ENCODE measurements around the gene G6PC2.

Gene G6PC2

GRCh38 chr2:168904358-168904757 is 3.3 kb downstream of the G6PC2 start (continued):
- TF ChIP-seq ZNF138 (tag by site-specific recombination; IDR thresholded peaks at IDR 0.05; ENCODE audit: borderline replicate concordance) (no peak), ZFP41 (tag by site-specific recombination; IDR thresholded peaks at IDR 0.05; ENCODE audit: borderline replicate concordance) (no peak), ZBTB1 (tag by site-specific recombination; IDR thresholded peaks at IDR 0.05) (no peak), SP7 (tag by site-specific recombination; IDR thresholded peaks at IDR 0.05) (no peak), KLF7 (tag by site-specific recombination; IDR thresholded peaks at IDR 0.05; ENCODE audit: borderline replicate concordance) (no peak)

DNA sequence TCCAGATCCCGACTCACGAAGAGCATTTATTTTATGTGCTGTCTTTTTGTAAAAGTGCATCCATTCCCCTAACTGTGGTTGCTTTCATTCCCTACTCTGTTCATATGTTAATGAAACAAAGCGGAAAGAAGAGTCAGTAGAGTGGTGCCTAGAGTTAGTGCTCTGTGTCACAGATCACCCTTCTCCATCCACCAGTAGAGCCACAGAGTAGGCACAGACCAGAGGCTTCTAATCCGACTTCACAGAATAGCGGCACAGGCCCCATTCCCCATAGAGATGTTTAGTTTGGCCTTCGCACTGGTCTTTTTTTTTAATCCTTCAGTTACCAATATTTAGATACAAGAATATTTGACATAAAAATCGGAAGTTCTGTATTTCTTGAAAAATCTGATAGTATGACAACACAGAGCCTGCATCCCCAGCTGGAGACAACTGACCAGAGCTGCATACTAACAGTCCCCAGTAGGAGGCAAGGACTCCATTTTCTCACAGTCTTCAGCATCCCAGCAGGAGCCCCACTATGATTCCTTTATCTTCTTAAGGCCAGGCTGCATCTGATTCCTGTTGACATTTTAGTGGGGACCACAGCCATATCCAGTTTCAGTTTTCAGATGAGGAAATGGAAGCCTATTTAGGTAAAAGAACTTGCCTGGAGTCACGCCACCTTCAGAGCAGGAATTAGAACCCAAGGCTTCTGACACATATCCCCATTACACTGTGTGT is 7.0 kb downstream of the G6PC2 start:
- no peaks in the 10 kb centered on the region for H3K36me3 ChIP-seq (ENCODE audit: control insufficient read depth in 2 of 2, insufficient read depth in 1 of 2, low read length in 2 of 2)
- ChIA-PET CTCF (interaction anchor here (0.6 kb wide), 1 partner anchor 366 kb away, joined by 4 read pairs; no protein-coding TSS in a partner anchor), POLR2A (no interaction called here)
- TF ChIP-seq ZNF133 (tag by site-specific recombination; IDR thresholded peaks at IDR 0.05): no peak
- TF ChIP-seq ZIC2 (tag by site-specific recombination; IDR thresholded peaks at IDR 0.05): peak; percentile 72
- H3K4me3 ChIP-seq (ENCODE audit: low read depth, low read length): no peak overlapping the region
- H3K4me1 ChIP-seq (ENCODE audit: control insufficient read depth, insufficient read depth, low read length): no peaks in the 10 kb centered on the region
- no peak overlapping the region for H3K27ac ChIP-seq (ENCODE audit: extremely low read depth, low read depth, low read length)
- no peaks in the 10 kb centered on the region for H3K9me3 ChIP-seq (ENCODE audit: control insufficient read depth, insufficient read depth, low read depth, low read length)

DNA sequence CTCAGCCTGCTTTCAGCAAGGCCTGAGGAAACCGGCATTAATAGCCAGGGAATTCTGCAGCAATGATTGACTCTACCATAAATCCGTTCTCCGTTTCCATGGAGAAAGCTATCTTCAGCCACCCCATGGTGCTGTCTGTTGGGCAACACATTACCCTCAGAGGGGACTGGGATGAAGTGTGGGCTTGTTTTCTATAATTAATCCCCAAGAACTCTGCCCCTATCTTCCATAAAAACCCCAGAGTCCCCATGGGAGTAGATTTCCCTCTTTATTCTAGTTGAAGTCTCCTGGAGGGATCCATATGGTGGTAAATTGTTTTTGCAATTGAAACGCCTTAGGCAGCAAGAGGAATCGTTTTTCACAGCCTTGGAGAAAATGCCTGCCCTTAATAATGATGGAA is 9.2 kb downstream of the G6PC2 start:
- H3K27ac ChIP-seq (ENCODE audit: extremely low read depth, low read depth, low read length): no peak overlapping the region
- H3K9me3 ChIP-seq (ENCODE audit: control insufficient read depth, insufficient read depth, low read depth, low read length): no peaks in the 10 kb centered on the region
- TF ChIP-seq ZSCAN30 (tag by site-specific recombination; IDR thresholded peaks at IDR 0.05) (no peak), ZBTB1 (tag by site-specific recombination; IDR thresholded peaks at IDR 0.05) (no peak), GLIS2 (tag by site-specific recombination; IDR thresholded peaks at IDR 0.05) (no peak), KLF8 (tag by site-specific recombination; IDR thresholded peaks at IDR 0.05) (no peak), SP3 (tag by site-specific recombination; IDR thresholded peaks at IDR 0.05) (no peak), KLF10 (tag by site-specific recombination; IDR thresholded peaks at IDR 0.05) (no peak), GLIS1 (tag by site-specific recombination; IDR thresholded peaks at IDR 0.05) (0 out of 2 replicates have a peak, but pooled peaks have one; percentile 9), ZNF48 (tag by site-specific recombination; IDR thresholded peaks at IDR 0.05) (no peak), ZNF423 (tag by site-specific recombination; IDR thresholded peaks at IDR 0.05) (no peak), ZNF621 (tag by site-specific recombination; IDR thresholded peaks at IDR 0.05) (no peak), ZNF274 (IDR thresholded peaks at IDR 0.05; ENCODE audit: low read length) (no peak), ZNF274 (tag by site-specific recombination; IDR thresholded peaks at IDR 0.05; ENCODE audit: borderline replicate concordance) (no peak), ZNF292 (tag by site-specific recombination; IDR thresholded peaks at IDR 0.05; ENCODE audit: borderline replicate concordance, low read depth) (no peak), ZNF768 (tag by site-specific recombination; IDR thresholded peaks at IDR 0.05) (no peak), ZBTB17 (tag by site-specific recombination; IDR thresholded peaks at IDR 0.05) (no peak), ZNF792 (tag by site-specific recombination; IDR thresholded peaks at IDR 0.05) (no peak), ZFP3 (tag by site-specific recombination; IDR thresholded peaks at IDR 0.05; ENCODE audit: low read depth) (no peak), ZNF391 (tag by site-specific recombination; IDR thresholded peaks at IDR 0.05; ENCODE audit: borderline replicate concordance, low read depth) (no peak), ZNF510 (tag by site-specific recombination; IDR thresholded peaks at IDR 0.05; ENCODE audit: insufficient replicate concordance) (no peak), ZBTB48 (tag by site-specific recombination; IDR thresholded peaks at IDR 0.05) (no peak), ZIC2 (tag by site-specific recombination; IDR thresholded peaks at IDR 0.05) (peak; percentile 96), ZNF221 (tag by site-specific recombination; IDR thresholded peaks at IDR 0.05; ENCODE audit: borderline replicate concordance) (no peak), BCL11B (tag by site-specific recombination; IDR thresholded peaks at IDR 0.05; ENCODE audit: low read depth) (no peak), ZNF354C (tag by site-specific recombination; IDR thresholded peaks at IDR 0.05; ENCODE audit: borderline replicate concordance, low read depth) (no peak), FEZF1 (tag by site-specific recombination; IDR thresholded peaks at IDR 0.05) (0 out of 2 replicates have a peak, but pooled peaks have one; percentile 25), ZNF473 (tag by site-specific recombination; IDR thresholded peaks at IDR 0.05) (no peak)
- TF ChIP-seq, protein P1, sequence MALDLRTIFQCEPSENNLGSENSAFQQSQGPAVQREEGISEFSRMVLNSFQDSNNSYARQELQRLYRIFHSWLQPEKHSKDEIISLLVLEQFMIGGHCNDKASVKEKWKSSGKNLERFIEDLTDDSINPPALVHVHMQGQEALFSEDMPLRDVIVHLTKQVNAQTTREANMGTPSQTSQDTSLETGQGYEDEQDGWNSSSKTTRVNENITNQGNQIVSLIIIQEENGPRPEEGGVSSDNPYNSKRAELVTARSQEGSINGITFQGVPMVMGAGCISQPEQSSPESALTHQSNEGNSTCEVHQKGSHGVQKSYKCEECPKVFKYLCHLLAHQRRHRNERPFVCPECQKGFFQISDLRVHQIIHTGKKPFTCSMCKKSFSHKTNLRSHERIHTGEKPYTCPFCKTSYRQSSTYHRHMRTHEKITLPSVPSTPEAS (tag by site-specific recombination; IDR thresholded peaks at IDR 0.05): no peak
- no peak overlapping the region for H3K4me3 ChIP-seq (ENCODE audit: low read depth, low read length)
- ChIA-PET CTCF (interaction anchor here (0.9 to 2.3 kb wide), 2 partner anchors 11 to 136 kb away, joined by 3 to 6 read pairs; no protein-coding TSS in a partner anchor), POLR2A (interaction anchor here (1.1 kb wide), 1 partner anchor 20 kb away, joined by 3 read pairs; the partner anchor contains the start of gene SPC25)
- no peaks in the 10 kb centered on the region for H3K4me1 ChIP-seq (ENCODE audit: control insufficient read depth, insufficient read depth, low read length)
- no peaks in the 10 kb centered on the region for H3K36me3 ChIP-seq (ENCODE audit: control insufficient read depth in 2 of 2, insufficient read depth in 1 of 2, low read length in 2 of 2)

Measured in HEK293 (cell line).